ENCODE data around the gene COPS9.

The COPS9 gene

GRCh38 chr2:240121675-240122074 lies 14.4 kb downstream of the COPS9 start:
- TF ChIP-seq CTCF (IDR thresholded peaks at IDR 0.05; ENCODE audit: unreplicated experiment in 3 of 3) = no peak
- Mint-ChIP-seq H3K27me3 (ENCODE audit: low read depth) (peaks cover 5% of the 10 kb centered on the region), H3K27ac (no peak overlapping the region), H3K4me1 (no peaks in the 10 kb centered on the region), H3K9me3 (peaks cover 13% of the 10 kb centered on the region), H3K36me3 (ENCODE audit: low read depth) (peaks cover 16% of the 10 kb centered on the region), H3K4me3 (no peak overlapping the region)

GRCh38 chr2:240121190-240121589 lies 14.9 kb downstream of the COPS9 start:
- Mint-ChIP-seq H3K4me3 (no peak overlapping the region), H3K9me3 (peaks cover 17% of the 10 kb centered on the region), H3K36me3 (ENCODE audit: low read depth) (peaks cover 11% of the 10 kb centered on the region), H3K4me1 (no peaks in the 10 kb centered on the region), H3K27me3 (ENCODE audit: low read depth) (peaks cover 5% of the 10 kb centered on the region), H3K27ac (no peak overlapping the region)
- no peak for TF ChIP-seq CTCF (IDR thresholded peaks at IDR 0.05; ENCODE audit: unreplicated experiment in 3 of 3)

GRCh38 chr2:240114233-240114632 lies 21.9 kb downstream of the COPS9 start:
- no peak for TF ChIP-seq CTCF (IDR thresholded peaks at IDR 0.05; ENCODE audit: unreplicated experiment in 3 of 3)
- Mint-ChIP-seq H3K27me3 (ENCODE audit: low read depth) (peaks cover 21% of the 10 kb centered on the region), H3K4me1 (peaks cover 8% of the 10 kb centered on the region), H3K9me3 (peaks cover 16% of the 10 kb centered on the region), H3K27ac (no peak overlapping the region), H3K36me3 (ENCODE audit: low read depth) (no peaks in the 10 kb centered on the region), H3K4me3 (no peak overlapping the region)

GRCh38 chr2:240112914-240113690 lies 23.0 kb downstream of the COPS9 start:
- Mint-ChIP-seq H3K4me1 (peaks cover 8% of the 10 kb centered on the region), H3K27ac (no peak overlapping the region), H3K4me3 (no peak overlapping the region), H3K9me3 (peaks cover 15% of the 10 kb centered on the region), H3K36me3 (ENCODE audit: low read depth) (no peaks in the 10 kb centered on the region), H3K27me3 (ENCODE audit: low read depth) (peaks cover 24% of the 10 kb centered on the region)
- TF ChIP-seq CTCF (IDR thresholded peaks at IDR 0.05; ENCODE audit: unreplicated experiment in 3 of 3) = no peak

GRCh38 chr2:240111253-240111652 lies 24.9 kb downstream of the COPS9 start:
- no peaks in the 10 kb centered on the region for H3K36me3 Mint-ChIP-seq (ENCODE audit: low read depth)

More at GRCh38 chr2:240111253-240111652, 24.9 kb downstream of the COPS9 start:
- peaks cover 3% of the 10 kb centered on the region for H3K9me3 Mint-ChIP-seq
- H3K27ac Mint-ChIP-seq = peak overlapping the region in 1 of 3 experiments; percentile 3
- H3K4me3 Mint-ChIP-seq = no peak overlapping the region
- peaks cover 34% of the 10 kb centered on the region for H3K27me3 Mint-ChIP-seq (ENCODE audit: low read depth)
- peaks cover 8% of the 10 kb centered on the region for H3K4me1 Mint-ChIP-seq
- no peak for TF ChIP-seq CTCF (IDR thresholded peaks at IDR 0.05; ENCODE audit: unreplicated experiment in 3 of 3)

Data from nephron (organoid).